Uterus (tissue), 2 donors: ENCODE data around the gene TBXAS1.

Experiments
- CTCF ChIP-seq, 4 experiments: fragments of 200-600 bp in 2 of 4; fragments of 450-650 bp in 2 of 4; sonication (generic) in 2 of 4; IDR thresholded peaks; one replicate each; pipeline ENCODE4 v1.5.1; 2016 to 2019; ENCODE audit warnings: antibody characterized with exemption in 4 of 4, mild to moderate bottlenecking in 2 of 4, moderate library complexity in 1 of 4
- POLR2A ChIP-seq, 2 donors: fragments of 450-650 bp; IDR thresholded peaks; one replicate each; pipeline ENCODE4 v1.6.1; 2016; ENCODE audit warnings: antibody characterized with exemption in 2 of 2, mild to moderate bottlenecking in 1 of 2, moderate library complexity in 1 of 2

GRCh38 chr7:139993592-139993991, 164.5 kb downstream of the TBXAS1 start:
- TF ChIP-seq POLR2A (IDR thresholded peaks at IDR 0.05), result no peak
- TF ChIP-seq CTCF (IDR thresholded peaks at IDR 0.05), result no peak
